SK-N-MC (cell line): Measurements from ENCODE around the gene DYRK3.

Experiments
- EZH2 ChIP-seq: fragments of 200-600 bp; sonication (generic); IDR thresholded peaks from one replicate; pipeline ENCODE4 v1.6.1; 2017; ENCODE audit warnings: antibody characterized with exemption
- POLR2AphosphoS5 ChIP-seq: IDR thresholded peaks from 2 replicates; pipeline ENCODE4 v1.6.1; 2012; ENCODE audit warnings: mild to moderate bottlenecking, low read depth, low read length, borderline replicate concordance

- TF ChIP-seq EZH2 = no peak
- no peak for TF ChIP-seq POLR2AphosphoS5
Measured at GRCh38 chr1:206679738-206680211, 44.4 kb downstream of the DYRK3 start.
